ENCODE measurements around the gene EPS8L3.

Gene EPS8L3

GRCh38 chr1:109726007-109726406 is 37.7 kb downstream of the EPS8L3 start:
- Histone ChIP-seq H3K4me3 (ENCODE audit: insufficient read depth, low read length, poor library complexity, severe bottlenecking) (no peak overlapping the region), H3F3A (ENCODE audit: insufficient read depth) (no peaks in the 10 kb centered on the region), H3K9ac (ENCODE audit: low read length) (no peak overlapping the region), H3K36me3 (ENCODE audit: low read length) (no peaks in the 10 kb centered on the region), H3K79me2 (ENCODE audit: insufficient read depth, low read length) (no peaks in the 10 kb centered on the region), H4K20me1 (ENCODE audit: low read depth, low read length) (no peaks in the 10 kb centered on the region), H2AFZ (ENCODE audit: low read depth, low read length, severe bottlenecking) (no peak overlapping the region), H3K9me2 (replicated peaks; ENCODE audit: insufficient read depth, low read length) (no peaks in the 10 kb centered on the region), H3K4me2 (ENCODE audit: low read depth, low read length, poor library complexity, severe bottlenecking) (no peak overlapping the region), H3K27me3 (ENCODE audit: low read length) (no peaks in the 10 kb centered on the region), H3K9me3 (ENCODE audit: insufficient read depth, low read length) (no peaks in the 10 kb centered on the region), H3K27ac (ENCODE audit: low read depth, low read length) (no peak overlapping the region)
- TF ChIP-seq EZH2phosphoT487 (conservative IDR thresholded peaks at IDR 0.05; ENCODE audit: low read length) = no peak
- TF ChIP-seq CTCF (IDR thresholded peaks at IDR 0.05; ENCODE audit: insufficient read depth, low read length, poor library complexity, severe bottlenecking) = no peak

GRCh38 chr1:109725510-109725909 is 38.2 kb downstream of the EPS8L3 start:
- H3K79me2 ChIP-seq (ENCODE audit: insufficient read depth, low read length) = no peaks in the 10 kb centered on the region
- no peak overlapping the region for H3K4me3 ChIP-seq (ENCODE audit: insufficient read depth, low read length, poor library complexity, severe bottlenecking)
- no peaks in the 10 kb centered on the region for H3F3A ChIP-seq (ENCODE audit: insufficient read depth)
- no peaks in the 10 kb centered on the region for H4K20me1 ChIP-seq (ENCODE audit: low read depth, low read length)
- no peak overlapping the region for H3K9ac ChIP-seq (ENCODE audit: low read length)
- no peaks in the 10 kb centered on the region for H3K9me2 ChIP-seq (replicated peaks; ENCODE audit: insufficient read depth, low read length)
- no peak for TF ChIP-seq EZH2phosphoT487 (conservative IDR thresholded peaks at IDR 0.05; ENCODE audit: low read length)
- no peaks in the 10 kb centered on the region for H3K9me3 ChIP-seq (ENCODE audit: insufficient read depth, low read length)
- H3K36me3 ChIP-seq (ENCODE audit: low read length) = no peaks in the 10 kb centered on the region
- H2AFZ ChIP-seq (ENCODE audit: low read depth, low read length, severe bottlenecking) = no peak overlapping the region
- H3K27me3 ChIP-seq (ENCODE audit: low read length) = no peaks in the 10 kb centered on the region
- H3K4me2 ChIP-seq (ENCODE audit: low read depth, low read length, poor library complexity, severe bottlenecking) = no peak overlapping the region
- H3K27ac ChIP-seq (ENCODE audit: low read depth, low read length) = no peak overlapping the region

- Histone ChIP-seq H3K9me3 (ENCODE audit: insufficient read depth, low read length) (no peaks in the 10 kb centered on the region), H3K9ac (ENCODE audit: low read length) (no peak overlapping the region), H3K27ac (ENCODE audit: low read depth, low read length) (no peak overlapping the region), H3K79me2 (ENCODE audit: insufficient read depth, low read length) (no peaks in the 10 kb centered on the region), H3K4me2 (ENCODE audit: low read depth, low read length, poor library complexity, severe bottlenecking) (no peak overlapping the region), H3K27me3 (ENCODE audit: low read length) (no peaks in the 10 kb centered on the region), H3K4me3 (ENCODE audit: insufficient read depth, low read length, poor library complexity, severe bottlenecking) (no peak overlapping the region), H3K9me2 (replicated peaks; ENCODE audit: insufficient read depth, low read length) (no peaks in the 10 kb centered on the region), H3F3A (ENCODE audit: insufficient read depth) (no peaks in the 10 kb centered on the region), H2AFZ (ENCODE audit: low read depth, low read length, severe bottlenecking) (no peak overlapping the region), H3K36me3 (ENCODE audit: low read length) (no peaks in the 10 kb centered on the region), H4K20me1 (ENCODE audit: low read depth, low read length) (no peaks in the 10 kb centered on the region)
- TF ChIP-seq EZH2phosphoT487 (conservative IDR thresholded peaks at IDR 0.05; ENCODE audit: low read length) (no peak), CTCF (IDR thresholded peaks at IDR 0.05; ENCODE audit: insufficient read depth, low read length, poor library complexity, severe bottlenecking) (no peak)
Observed at GRCh38 chr1:109724933-109725332, 38.8 kb downstream of the EPS8L3 start.

- Histone ChIP-seq H3K27ac (ENCODE audit: low read depth, low read length) (no peak overlapping the region), H3K4me3 (ENCODE audit: insufficient read depth, low read length, poor library complexity, severe bottlenecking) (no peak overlapping the region), H3K4me2 (ENCODE audit: low read depth, low read length, poor library complexity, severe bottlenecking) (no peak overlapping the region), H3K27me3 (ENCODE audit: low read length) (no peaks in the 10 kb centered on the region), H3K79me2 (ENCODE audit: insufficient read depth, low read length) (no peaks in the 10 kb centered on the region), H3K9me2 (replicated peaks; ENCODE audit: insufficient read depth, low read length) (no peaks in the 10 kb centered on the region), H3K36me3 (ENCODE audit: low read length) (no peaks in the 10 kb centered on the region), H4K20me1 (ENCODE audit: low read depth, low read length) (no peaks in the 10 kb centered on the region), H2AFZ (ENCODE audit: low read depth, low read length, severe bottlenecking) (no peak overlapping the region), H3K9me3 (ENCODE audit: insufficient read depth, low read length) (no peaks in the 10 kb centered on the region), H3F3A (ENCODE audit: insufficient read depth) (no peaks in the 10 kb centered on the region), H3K9ac (ENCODE audit: low read length) (no peak overlapping the region)
- TF ChIP-seq CTCF (IDR thresholded peaks at IDR 0.05; ENCODE audit: insufficient read depth, low read length, poor library complexity, severe bottlenecking) (no peak), EZH2phosphoT487 (conservative IDR thresholded peaks at IDR 0.05; ENCODE audit: low read length) (no peak)
Observed at GRCh38 chr1:109722908-109723691, 40.6 kb downstream of the EPS8L3 start.

Measured in SU-DHL-6 (cell line).